Ishikawa (cell line): ENCODE measurements around the gene TBC1D8.

Experiments
- CEBPB ChIP-seq: IDR thresholded peaks from 2 replicates; pipeline ENCODE4 v1.6.1; 2012
- CREB1 ChIP-seq: IDR thresholded peaks from 2 replicates; pipeline ENCODE4 v1.6.1; 2012; ENCODE audit warnings: low read depth
- EP300 ChIP-seq: IDR thresholded peaks from 2 replicates; pipeline ENCODE4 v1.6.1; 2012; ENCODE audit warnings: borderline replicate concordance
- MAX ChIP-seq: IDR thresholded peaks from 2 replicates; pipeline ENCODE4 v1.6.1; 2012
- NFIC ChIP-seq: IDR thresholded peaks from 2 replicates; pipeline ENCODE4 v1.6.1; 2012
- TAF1 ChIP-seq: IDR thresholded peaks from 2 replicates; pipeline ENCODE4 v1.6.1; 2012; ENCODE audit warnings: low read depth, mild to moderate bottlenecking
- TCF12 ChIP-seq: IDR thresholded peaks from 2 replicates; pipeline ENCODE4 v1.6.1; 2012; ENCODE audit warnings: low read depth
- USF1 ChIP-seq: IDR thresholded peaks from 2 replicates; pipeline ENCODE4 v1.6.1; 2012
- YY1 ChIP-seq: IDR thresholded peaks from 2 replicates; pipeline ENCODE4 v1.6.1; 2012; ENCODE audit warnings: low read depth
- TF ChIP-seq, protein P1 (sequence below): IDR thresholded peaks from 2 replicates; pipeline ENCODE4 v1.6.1; 2012; ENCODE audit warnings: low read depth, mild to moderate bottlenecking

GRCh38 chr2:101107241-101107640, 43.9 kb downstream of the TBC1D8 start:
- no peak for TF ChIP-seq USF1
- no peak for TF ChIP-seq NFIC
- no peak for TF ChIP-seq MAX
- TF ChIP-seq TCF12, result no peak
- no peak for TF ChIP-seq CREB1
- TF ChIP-seq YY1, result no peak
- no peak for TF ChIP-seq CEBPB
- TF ChIP-seq, protein P1, sequence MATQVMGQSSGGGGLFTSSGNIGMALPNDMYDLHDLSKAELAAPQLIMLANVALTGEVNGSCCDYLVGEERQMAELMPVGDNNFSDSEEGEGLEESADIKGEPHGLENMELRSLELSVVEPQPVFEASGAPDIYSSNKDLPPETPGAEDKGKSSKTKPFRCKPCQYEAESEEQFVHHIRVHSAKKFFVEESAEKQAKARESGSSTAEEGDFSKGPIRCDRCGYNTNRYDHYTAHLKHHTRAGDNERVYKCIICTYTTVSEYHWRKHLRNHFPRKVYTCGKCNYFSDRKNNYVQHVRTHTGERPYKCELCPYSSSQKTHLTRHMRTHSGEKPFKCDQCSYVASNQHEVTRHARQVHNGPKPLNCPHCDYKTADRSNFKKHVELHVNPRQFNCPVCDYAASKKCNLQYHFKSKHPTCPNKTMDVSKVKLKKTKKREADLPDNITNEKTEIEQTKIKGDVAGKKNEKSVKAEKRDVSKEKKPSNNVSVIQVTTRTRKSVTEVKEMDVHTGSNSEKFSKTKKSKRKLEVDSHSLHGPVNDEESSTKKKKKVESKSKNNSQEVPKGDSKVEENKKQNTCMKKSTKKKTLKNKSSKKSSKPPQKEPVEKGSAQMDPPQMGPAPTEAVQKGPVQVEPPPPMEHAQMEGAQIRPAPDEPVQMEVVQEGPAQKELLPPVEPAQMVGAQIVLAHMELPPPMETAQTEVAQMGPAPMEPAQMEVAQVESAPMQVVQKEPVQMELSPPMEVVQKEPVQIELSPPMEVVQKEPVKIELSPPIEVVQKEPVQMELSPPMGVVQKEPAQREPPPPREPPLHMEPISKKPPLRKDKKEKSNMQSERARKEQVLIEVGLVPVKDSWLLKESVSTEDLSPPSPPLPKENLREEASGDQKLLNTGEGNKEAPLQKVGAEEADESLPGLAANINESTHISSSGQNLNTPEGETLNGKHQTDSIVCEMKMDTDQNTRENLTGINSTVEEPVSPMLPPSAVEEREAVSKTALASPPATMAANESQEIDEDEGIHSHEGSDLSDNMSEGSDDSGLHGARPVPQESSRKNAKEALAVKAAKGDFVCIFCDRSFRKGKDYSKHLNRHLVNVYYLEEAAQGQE, result no peak
- TF ChIP-seq TAF1, result no peak
- TF ChIP-seq EP300, result no peak
